HCT116 (cell line): ENCODE measurements around the gene ATF7. TPM values are rescaled to one million over a fixed set of nuclear protein-coding genes. Genes with fewer than 3 reads are reported as not detected.

Experiments used
- ATAC-seq: fragments of 200-7000 bp; cut with Tn5 transposase; 2 replicates; pipeline ENCODE4 v1.9.1; 2020; ENCODE audit warnings: mild to moderate bottlenecking, moderate library complexity
- BruUV-seq: library from RNA; stranded (reverse); fragments of 400-500 nt; replicated peaks from 2 replicates; lab custom pipeline; 2021; lab: Mats Ljungman, UMichigan
- CTCF ChIA-PET: fragments of 300-600 bp; sonication (Branson Sonifier 250); formaldehyde crosslinking; loops from one replicate; lab custom pipeline; 2021; ENCODE audit warnings: antibody characterized with exemption; lab: Charles Lee
- POLR2A ChIA-PET: fragments of 300-600, 350-600 bp; sonication (Branson Sonifier 250); formaldehyde crosslinking; loops from one replicate; lab custom pipeline; 2021; ENCODE audit warnings: antibody characterized with exemption; lab: Charles Lee
- RAD21 ChIA-PET, 2 experiments: fragments of 300-600 bp; sonication (Branson Sonifier 250); formaldehyde crosslinking; loops; one replicate each; lab custom pipeline; 2023; ENCODE audit warnings: low total read pairs in 2 of 2; ENCODE audit not compliant: uncharacterized antibody in 2 of 2, unreplicated experiment in 2 of 2, low non-redundant PET in 1 of 2; lab: Charles Lee
- DNase-seq: peaks from one replicate; pipeline ENCODE4 v3.0.0-alpha.2; 2010; ENCODE audit warnings: low read depth, low spot score
- H2AFZ ChIP-seq: fragments of 200-600 bp; shearing (Covaris generic), sonication (generic); 2 replicates; pipeline ENCODE4 v1.6.1; 2017; ENCODE audit warnings: low read depth, mixed run types, mixed read lengths, antibody characterized with exemption, low read length; ENCODE audit not compliant: poor library complexity, severe bottlenecking
- H3K27ac ChIP-seq: 2 replicates; pipeline ENCODE4 v1.5.1; 2012; ENCODE audit warnings: low read depth, low read length
- H3K27me3 ChIP-seq: fragments of 200-600 bp; sonication (generic); 2 replicates; pipeline ENCODE4 v1.6.1; 2016; ENCODE audit warnings: mixed run types, low read length, mixed read lengths; ENCODE audit not compliant: insufficient read depth
- H3K36me3 ChIP-seq, 2 experiments: fragments of 200-500 bp in 1 of 2; fragments of 200-600 bp in 1 of 2; sonication (Bioruptor generic) in 1 of 2; sonication (generic) in 1 of 2; 2 replicates each; pipeline versions ENCODE4 v1.5.1 to v1.6.1; 2014 to 2016; ENCODE audit warnings: low read length in 2 of 2, inconsistent platforms in 1 of 2, mixed read lengths in 1 of 2, mixed run types in 1 of 2; ENCODE audit not compliant: insufficient read depth in 2 of 2, control insufficient read depth in 1 of 2
- H3K4me1 ChIP-seq, 2 experiments: fragments of 200-600 bp in 1 of 2; sonication (generic) in 1 of 2; 2 replicates each; pipeline versions ENCODE4 v1.5.1 to v1.6.1; 2012 to 2017; ENCODE audit warnings: low read length in 2 of 2, inconsistent platforms in 1 of 2, mild to moderate bottlenecking in 1 of 2, mixed read lengths in 1 of 2, mixed run types in 1 of 2, moderate library complexity in 1 of 2; ENCODE audit not compliant: insufficient read depth in 2 of 2, control insufficient read depth in 1 of 2
- H3K4me2 ChIP-seq: fragments of 200-600 bp; sonication (generic); 2 replicates; pipeline ENCODE4 v1.6.1; 2017; ENCODE audit warnings: mixed run types, low read length, mixed read lengths
- H3K4me3 ChIP-seq, 2 experiments: fragments of 200-600 bp in 1 of 2; sonication (generic) in 1 of 2; replicated peaks in 1 of 2; 2 replicates each; pipeline ENCODE4 v1.5.1; 2011 to 2016; ENCODE audit warnings: low read length in 2 of 2, control low read depth in 1 of 2, low read depth in 1 of 2, mild to moderate bottlenecking in 1 of 2, mixed read lengths in 1 of 2, mixed run types in 1 of 2
- H3K79me2 ChIP-seq: fragments of 200-600 bp; sonication (generic); 2 replicates; pipeline ENCODE4 v1.6.1; 2017; ENCODE audit warnings: mild to moderate bottlenecking, mixed run types, low read length, moderate library complexity, mixed read lengths; ENCODE audit not compliant: insufficient read depth
- H3K9ac ChIP-seq: fragments of 200-600 bp; sonication (generic); 2 replicates; pipeline ENCODE4 v1.6.1; 2016; ENCODE audit warnings: low read length, mixed read lengths
- H3K9me2 ChIP-seq: fragments of 200-600 bp; sonication (generic), shearing (Covaris generic); 2 replicates; pipeline ENCODE4 v1.6.1; 2017; ENCODE audit warnings: mixed run types, mild to moderate bottlenecking, moderate library complexity; ENCODE audit not compliant: insufficient read depth
- H3K9me3 ChIP-seq, 2 experiments: fragments of 200-500 bp in 1 of 2; fragments of 200-600 bp in 1 of 2; sonication (Bioruptor generic) in 1 of 2; sonication (generic) in 1 of 2; 2 replicates each; pipeline ENCODE4 v1.6.1; 2014 to 2017; ENCODE audit warnings: low read length in 2 of 2, mixed read lengths in 2 of 2, inconsistent platforms in 1 of 2, low read depth in 1 of 2, mild to moderate bottlenecking in 1 of 2, mixed run types in 1 of 2, moderate library complexity in 1 of 2; ENCODE audit not compliant: control insufficient read depth in 1 of 2, insufficient read depth in 1 of 2
- H4K20me1 ChIP-seq: fragments of 200-600 bp; sonication (generic), shearing (Covaris generic); 2 replicates; pipeline ENCODE4 v1.6.1; 2017; ENCODE audit warnings: mixed run types, mild to moderate bottlenecking, moderate library complexity; ENCODE audit not compliant: insufficient read depth
- ATF3 ChIP-seq: IDR thresholded peaks from 2 replicates; pipeline ENCODE4 v1.6.1; 2012
- CEBPB ChIP-seq: IDR thresholded peaks from 2 replicates; pipeline ENCODE4 v1.6.1; 2012; ENCODE audit warnings: low read depth
- EGR1 ChIP-seq: IDR thresholded peaks from 2 replicates; pipeline ENCODE4 v1.6.1; 2012; ENCODE audit warnings: low read depth
- EZH2 ChIP-seq: fragments of 200-600 bp; sonication (generic); IDR thresholded peaks from 2 replicates; pipeline ENCODE4 v1.6.1; 2017; ENCODE audit warnings: antibody characterized with exemption, mixed run types
- SIN3A ChIP-seq: IDR thresholded peaks from 2 replicates; pipeline ENCODE4 v1.6.1; 2012; ENCODE audit warnings: low read depth
- intact Hi-C: fragments of 100-400 bp; cut with micrococcal nuclease; formaldehyde crosslinking; loops from 2 replicates; pipeline ENCODE4 v1.10.0; 2022
- total RNA-seq: library from RNA; stranded (reverse); gene quantifications from one replicate; pipeline ENCODE4 v1.2.1, GENCODE V29; 2021; ENCODE audit not compliant: unreplicated experiment
- TF ChIP-seq, protein P1 (sequence below): IDR thresholded peaks from 2 replicates; pipeline ENCODE4 v1.6.1; 2012
- TF ChIP-seq, protein P2 (sequence below): IDR thresholded peaks from 2 replicates; pipeline ENCODE4 v1.6.1; 2011; ENCODE audit warnings: mild to moderate bottlenecking, low read length, moderate library complexity; ENCODE audit not compliant: insufficient replicate concordance; ENCODE audit errors: extremely low read depth

Gene ATF7
- total RNA-seq, 1 experiment from 2014 or later = 24.0 TPM

GRCh38 chr12:53575502-53576249, 50.5 kb downstream of the ATF7 start:
- Histone ChIP-seq H3K9me3 (no peaks in the 10 kb centered on the region), H3K4me3 (no peak overlapping the region), H3K27me3 (no peaks in the 10 kb centered on the region), H3K4me1 (peaks cover 0 to 6% of the 10 kb centered on the region in 2 experiments; a peak in 1 of 4 replicates), H2AFZ (no peak overlapping the region), H3K9ac (no peak overlapping the region), H3K79me2 (no peaks in the 10 kb centered on the region; the same call in 1 of the 2 replicates), H3K9me2 (no peaks in the 10 kb centered on the region), H3K27ac (no peak overlapping the region), H4K20me1 (no peaks in the 10 kb centered on the region), H3K4me2 (no peak overlapping the region), H3K36me3 (no peaks in the 10 kb centered on the region)
- BruUV-seq = no TSS peak
- DNase-seq (no peak), ATAC-seq (no peak)
- POLR2A ChIA-PET = no interaction called here
- CTCF ChIA-PET = no interaction called here
- intact Hi-C loops = no loop called here
- RAD21 ChIA-PET = no interaction called here
- TF ChIP-seq EGR1 (no peak), EZH2 (no peak), ATF3 (no peak), CEBPB (no peak), SIN3A (no peak)
- TF ChIP-seq, protein P1, sequence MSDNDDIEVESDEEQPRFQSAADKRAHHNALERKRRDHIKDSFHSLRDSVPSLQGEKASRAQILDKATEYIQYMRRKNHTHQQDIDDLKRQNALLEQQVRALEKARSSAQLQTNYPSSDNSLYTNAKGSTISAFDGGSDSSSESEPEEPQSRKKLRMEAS = no peak
- TF ChIP-seq, protein P2, sequence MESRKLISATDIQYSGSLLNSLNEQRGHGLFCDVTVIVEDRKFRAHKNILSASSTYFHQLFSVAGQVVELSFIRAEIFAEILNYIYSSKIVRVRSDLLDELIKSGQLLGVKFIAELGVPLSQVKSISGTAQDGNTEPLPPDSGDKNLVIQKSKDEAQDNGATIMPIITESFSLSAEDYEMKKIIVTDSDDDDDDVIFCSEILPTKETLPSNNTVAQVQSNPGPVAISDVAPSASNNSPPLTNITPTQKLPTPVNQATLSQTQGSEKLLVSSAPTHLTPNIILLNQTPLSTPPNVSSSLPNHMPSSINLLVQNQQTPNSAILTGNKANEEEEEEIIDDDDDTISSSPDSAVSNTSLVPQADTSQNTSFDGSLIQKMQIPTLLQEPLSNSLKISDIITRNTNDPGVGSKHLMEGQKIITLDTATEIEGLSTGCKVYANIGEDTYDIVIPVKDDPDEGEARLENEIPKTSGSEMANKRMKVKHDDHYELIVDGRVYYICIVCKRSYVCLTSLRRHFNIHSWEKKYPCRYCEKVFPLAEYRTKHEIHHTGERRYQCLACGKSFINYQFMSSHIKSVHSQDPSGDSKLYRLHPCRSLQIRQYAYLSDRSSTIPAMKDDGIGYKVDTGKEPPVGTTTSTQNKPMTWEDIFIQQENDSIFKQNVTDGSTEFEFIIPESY = no peak
